GM21529 (cell line): ENCODE measurements around the gene ANGPTL5.
"Not testable (repeated sequence)": the region's sequence is repeated elsewhere in the genome, so short reads cannot be mapped to it uniquely, and the experiment has no call there.

Experiments
- ATAC-seq: cut with Tn5 transposase; IDR thresholded peaks from one replicate; pipeline ENCODE4 v1.9.1; 2021; ENCODE audit not compliant: unreplicated experiment

The ANGPTL5 gene

DNA sequence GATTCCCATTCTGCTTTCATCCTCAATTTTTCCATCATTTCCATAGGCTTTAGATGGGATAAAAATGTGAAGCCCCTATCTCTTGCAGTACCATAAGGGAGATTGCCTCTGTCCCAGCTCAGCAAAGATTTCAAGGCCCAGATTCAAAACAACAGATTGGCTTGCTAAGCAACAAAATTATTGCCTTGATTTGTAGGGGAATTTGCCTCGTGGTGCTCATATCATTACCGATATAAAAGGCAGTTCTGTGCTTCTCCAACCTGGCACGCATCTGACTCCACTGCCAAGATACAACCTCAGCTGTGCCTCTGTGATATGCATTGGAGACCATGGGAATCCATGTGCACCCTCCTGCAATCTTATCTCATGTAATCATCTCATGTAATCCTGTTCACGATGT, 26.6 kb downstream of the ANGPTL5 start:
- ATAC-seq: no peak

DNA sequence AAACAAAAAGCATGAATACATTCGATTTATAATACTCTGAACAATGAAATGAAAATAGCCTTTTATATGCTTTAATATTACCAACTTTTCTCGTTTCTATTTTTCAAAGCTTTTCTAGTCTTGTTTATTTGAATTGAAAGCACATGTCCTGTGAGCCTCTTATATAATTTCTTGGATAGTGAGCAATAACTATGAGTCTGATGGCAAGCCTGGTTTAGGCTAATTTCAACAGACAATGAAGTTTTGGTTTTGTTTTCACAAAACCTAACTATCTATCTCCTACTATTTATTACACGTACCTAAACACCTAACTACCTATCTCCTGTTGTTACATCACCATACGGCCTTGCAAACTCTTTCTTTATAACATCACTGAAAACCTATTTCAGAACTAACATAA, 30.7 kb downstream of the ANGPTL5 start:
- no peak for ATAC-seq

GRCh38 chr11:101881586-101881985, 34.7 kb downstream of the ANGPTL5 start:
- ATAC-seq: no peak

GRCh38 chr11:101880222-101880621, 36.1 kb downstream of the ANGPTL5 start:
- no peak for ATAC-seq

DNA sequence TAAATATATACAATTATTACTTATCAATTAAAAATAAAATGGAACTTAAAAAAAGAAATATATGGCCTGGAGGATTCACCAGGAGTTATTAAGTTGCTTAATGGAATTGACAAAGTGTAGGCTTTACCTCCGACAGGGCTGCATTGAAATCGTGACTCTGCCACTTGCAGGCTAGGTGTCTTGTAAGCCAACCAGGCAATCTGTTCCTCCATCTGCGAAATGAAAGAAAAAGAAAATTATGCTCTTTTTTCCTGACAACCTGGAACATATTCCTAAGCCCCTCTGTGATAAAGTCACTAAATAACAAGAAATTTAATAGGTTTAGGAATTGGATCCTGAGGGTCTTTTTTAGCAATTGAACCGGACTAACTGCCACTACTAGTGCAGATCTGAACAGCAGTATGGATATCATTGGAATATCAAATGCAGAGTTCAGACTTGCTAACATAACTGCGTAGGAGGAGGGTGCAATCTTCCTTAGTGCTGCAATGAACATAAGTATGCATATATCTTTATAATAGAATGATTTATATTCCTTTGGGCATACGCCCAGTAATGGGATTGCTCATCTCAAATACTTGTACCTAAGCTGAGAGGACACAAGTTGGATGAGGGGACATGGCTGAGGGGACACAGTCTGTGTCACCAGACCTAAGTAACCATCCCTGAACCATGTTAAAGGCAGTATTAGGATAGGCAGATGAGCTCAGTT, 44.0 kb downstream of the ANGPTL5 start:
- ATAC-seq: no peak

- ATAC-seq: no peak
Observed at GRCh38 chr11:101870510-101870909, 45.8 kb downstream of the ANGPTL5 start.

- no peak for ATAC-seq
Observed at GRCh38 chr11:101867951-101868350, 48.4 kb downstream of the ANGPTL5 start.

- no peak for ATAC-seq
Observed at GRCh38 chr11:101866619-101867491, 49.5 kb downstream of the ANGPTL5 start.

DNA sequence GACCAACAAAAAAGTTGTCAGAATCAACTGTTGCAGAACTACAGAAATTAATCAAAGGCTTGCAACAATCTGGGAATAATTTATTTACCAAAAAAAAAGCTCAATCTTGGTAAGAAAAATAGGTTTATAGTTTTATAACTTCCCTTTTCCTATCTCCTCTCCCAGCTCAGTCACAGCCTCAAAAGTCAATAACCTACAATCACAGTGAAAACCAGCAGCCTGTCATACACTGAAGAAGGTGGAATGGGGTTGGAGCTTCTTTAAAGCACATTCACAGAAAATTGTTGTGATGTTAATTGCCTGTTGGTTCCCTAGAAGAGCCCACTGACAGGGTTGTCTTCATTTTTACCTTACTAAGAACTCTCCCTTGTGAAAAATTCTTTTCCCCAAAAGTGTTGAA, 52.2 kb downstream of the ANGPTL5 start:
- no peak for ATAC-seq

- ATAC-seq: no peak
Observed at GRCh38 chr11:101863361-101863760, 53.0 kb downstream of the ANGPTL5 start.

DNA sequence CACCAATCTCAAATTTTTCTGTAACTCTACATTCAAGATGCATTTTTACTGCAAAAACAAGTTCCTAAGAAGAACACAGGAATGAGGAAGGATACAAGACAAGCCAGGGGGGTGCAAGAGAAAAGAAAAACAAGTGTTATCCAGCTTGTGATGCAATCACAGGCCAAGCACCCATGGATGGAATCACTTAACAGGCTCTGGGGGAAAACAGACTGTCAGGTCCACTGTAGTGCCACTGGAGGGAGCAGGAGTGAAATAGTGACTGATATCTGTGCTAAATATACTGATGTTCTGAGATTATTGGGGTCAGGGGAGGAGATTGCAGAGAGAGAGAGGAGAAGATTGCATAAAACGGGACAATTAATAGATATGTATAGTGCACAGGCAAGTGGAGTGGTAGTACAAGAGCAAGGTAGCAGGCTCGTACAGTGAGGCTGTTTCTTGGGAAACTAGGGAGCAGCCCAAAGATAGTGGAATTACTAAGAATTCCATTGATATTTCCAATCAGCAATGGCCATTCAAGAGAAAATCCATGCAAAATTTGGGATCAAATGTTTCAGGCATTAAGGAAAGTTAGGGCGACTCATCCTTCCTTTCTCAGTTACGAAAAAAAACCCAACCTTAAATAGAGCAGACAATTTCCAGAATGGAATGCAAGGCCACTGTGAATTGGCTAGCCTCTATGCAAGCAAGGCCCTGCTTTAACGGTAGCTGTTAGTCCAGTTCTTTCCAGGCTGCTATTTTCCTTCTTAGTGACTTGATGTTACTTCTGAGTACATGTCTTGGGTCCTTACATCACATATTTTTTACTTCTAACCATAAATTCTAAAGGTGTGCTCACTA, 53.7 kb downstream of the ANGPTL5 start:
- ATAC-seq: no peak

GRCh38 chr11:101860696-101861427, 55.5 kb downstream of the ANGPTL5 start:
- ATAC-seq: peak; percentile 96

DNA sequence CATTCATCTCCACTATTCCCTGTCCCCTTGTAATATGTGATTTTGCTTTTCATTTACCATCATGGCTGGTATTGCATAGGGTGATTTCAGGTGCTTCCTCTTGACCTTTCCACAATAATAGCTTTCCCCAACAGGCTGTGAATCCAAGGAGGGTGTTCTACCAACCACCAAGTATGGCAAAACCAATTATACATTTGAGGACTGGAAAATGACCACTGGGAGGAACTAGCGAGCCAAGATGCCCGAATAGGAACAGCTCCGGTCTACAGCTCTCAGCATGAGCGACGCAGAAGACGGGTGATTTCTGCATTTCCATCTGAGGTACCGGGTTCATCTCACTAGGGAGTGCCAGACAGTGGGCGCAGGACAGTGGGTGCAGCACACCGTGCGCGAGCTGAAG, 64.1 kb downstream of the ANGPTL5 start:
- ATAC-seq: not testable (repeated sequence)

GRCh38 chr11:101848262-101848661, 68.1 kb downstream of the ANGPTL5 start:
- ATAC-seq: no peak

DNA sequence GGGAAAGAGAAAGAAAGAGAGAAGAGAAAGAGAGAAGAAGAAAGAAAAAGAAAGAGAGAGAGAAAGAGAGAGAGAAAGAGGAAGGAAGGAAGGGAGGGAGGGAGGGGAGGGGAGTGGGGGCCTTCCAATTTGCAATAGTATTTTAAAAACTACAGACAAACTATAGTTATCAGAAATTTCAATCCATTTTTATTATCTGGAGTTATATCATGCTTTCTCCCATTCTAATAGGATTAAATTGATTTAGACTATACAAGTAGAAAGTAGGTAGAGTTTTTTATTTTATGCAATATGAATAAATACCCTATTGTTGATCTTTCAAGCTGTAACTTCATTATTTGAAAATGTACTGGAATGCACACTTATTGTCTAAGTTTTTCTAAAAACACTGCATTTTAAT, 71.7 kb downstream of the ANGPTL5 start:
- ATAC-seq: no peak

- no peak for ATAC-seq
Observed at GRCh38 chr11:101840704-101841103, 75.6 kb downstream of the ANGPTL5 start.
